Measurements from ENCODE around the gene SNAP23.
"Not testable (repeated sequence)": the region's sequence is repeated elsewhere in the genome, so short reads cannot be mapped to it uniquely, and the experiment has no call there.

SNAP23 gene

DNA sequence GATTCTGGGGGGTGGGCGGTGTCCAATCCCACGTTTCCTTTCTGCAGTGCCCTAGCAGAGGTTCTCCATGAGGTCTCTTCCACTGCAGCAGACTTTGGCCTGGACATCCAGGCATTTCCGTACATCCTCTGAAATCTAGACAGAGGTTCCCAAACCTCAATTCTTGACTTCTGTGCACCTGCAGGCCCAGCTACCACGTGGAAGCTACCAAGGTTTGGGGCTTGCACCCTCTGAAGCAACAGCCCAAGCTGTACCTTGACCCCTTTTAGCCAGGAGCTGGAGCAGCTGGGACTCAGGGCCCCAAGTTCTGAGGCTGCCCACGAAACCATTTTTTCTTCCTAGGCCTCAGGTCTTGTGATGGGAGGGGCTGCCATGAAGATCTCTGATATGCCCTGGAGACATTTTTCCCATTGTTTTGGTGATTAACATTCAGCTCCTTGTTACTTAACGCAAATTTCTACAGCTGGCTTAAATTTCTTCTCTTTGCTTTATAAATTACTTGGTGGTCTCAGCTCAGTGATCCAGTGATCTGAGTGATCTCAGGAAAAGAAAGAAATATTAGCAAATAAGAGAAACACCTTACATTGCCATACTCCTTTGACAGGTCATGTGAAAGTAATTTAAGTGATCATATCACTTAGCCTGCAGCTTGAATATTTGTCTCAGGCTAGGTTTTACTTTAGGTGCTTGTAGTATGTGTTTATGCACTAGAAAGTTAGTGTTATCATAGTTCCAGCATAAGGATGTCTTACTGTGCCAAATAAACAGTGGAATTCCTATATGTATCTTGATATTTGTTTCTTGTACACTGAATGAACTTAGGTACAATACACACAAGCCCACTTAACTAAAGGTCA, 3.0 kb downstream of the SNAP23 start:
- no peak for DNase-seq

DNA sequence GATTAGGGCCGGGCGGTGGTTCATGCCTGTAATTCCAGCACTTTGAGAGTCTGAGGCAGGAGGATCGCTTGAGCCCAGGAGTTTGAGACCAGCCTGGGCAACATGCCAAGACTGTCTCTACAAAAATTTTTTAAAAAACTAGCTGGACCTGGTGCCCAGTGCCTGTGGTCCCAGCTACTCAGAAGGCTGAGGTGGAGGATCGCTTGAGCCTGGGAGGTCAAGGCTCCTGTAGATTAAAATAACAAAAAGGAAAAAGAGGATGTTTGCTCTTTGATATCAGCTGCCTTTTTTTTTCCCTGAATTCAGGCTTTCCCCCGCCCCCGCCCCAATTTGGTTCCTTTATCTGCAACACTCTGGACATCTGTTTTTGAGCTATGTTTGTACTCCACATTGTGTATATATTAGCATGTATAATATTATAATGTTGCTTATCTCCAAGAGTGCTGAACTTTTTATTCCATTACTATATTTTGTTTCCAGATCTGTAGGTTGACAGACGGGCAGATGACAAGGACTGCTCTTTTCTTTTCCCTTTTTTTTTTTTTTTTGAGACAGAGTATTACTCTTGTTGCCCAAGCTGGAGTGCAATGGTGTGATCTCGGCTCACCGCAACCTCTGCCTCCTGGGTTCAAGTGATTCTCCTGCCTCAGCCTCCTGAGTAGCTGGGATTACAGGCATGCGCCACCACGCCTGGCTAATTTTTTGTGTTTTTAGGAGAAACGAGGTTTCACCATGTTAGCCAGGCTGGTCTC, 4.6 kb downstream of the SNAP23 start:
- DNase-seq: no peak

DNA sequence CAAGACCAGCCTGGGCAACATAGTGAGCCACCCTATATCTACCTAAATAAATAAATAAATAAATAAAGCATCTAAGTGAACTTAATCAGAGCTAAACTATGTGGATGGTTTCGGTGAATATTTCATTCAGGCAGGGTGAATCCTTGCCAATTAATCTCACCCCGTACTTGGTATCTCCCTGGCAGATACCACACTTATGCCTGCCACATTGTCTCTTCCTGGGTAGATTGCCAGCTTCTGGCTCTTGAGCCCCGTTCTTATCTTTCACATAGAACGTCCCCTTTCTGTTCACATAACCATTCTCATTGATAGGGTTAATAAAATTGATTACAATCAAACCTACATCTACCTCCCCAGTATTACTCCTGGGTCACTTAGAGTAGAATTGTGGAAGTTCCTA, 7.0 kb downstream of the SNAP23 start:
- no peak for DNase-seq

DNA sequence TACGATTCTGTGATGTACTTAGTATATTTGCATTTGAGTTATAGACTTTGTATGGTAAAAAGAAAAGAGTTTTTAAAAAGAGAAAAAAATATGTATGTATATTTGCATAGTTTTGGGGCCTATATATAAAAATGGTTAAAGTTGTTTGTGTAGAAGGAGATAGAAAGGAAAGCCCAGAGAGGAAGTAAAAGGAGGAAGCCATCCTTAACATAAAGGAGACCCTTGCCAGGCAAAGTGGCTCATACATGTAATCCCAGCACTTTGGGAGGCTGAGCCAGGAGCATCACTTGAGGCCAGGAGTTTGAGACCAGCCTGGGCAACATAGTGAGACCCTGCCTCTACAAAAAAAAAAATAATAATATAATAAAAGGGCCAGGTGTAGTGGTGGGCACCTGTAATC, 8.4 kb downstream of the SNAP23 start:
- DNase-seq: no peak

DNA sequence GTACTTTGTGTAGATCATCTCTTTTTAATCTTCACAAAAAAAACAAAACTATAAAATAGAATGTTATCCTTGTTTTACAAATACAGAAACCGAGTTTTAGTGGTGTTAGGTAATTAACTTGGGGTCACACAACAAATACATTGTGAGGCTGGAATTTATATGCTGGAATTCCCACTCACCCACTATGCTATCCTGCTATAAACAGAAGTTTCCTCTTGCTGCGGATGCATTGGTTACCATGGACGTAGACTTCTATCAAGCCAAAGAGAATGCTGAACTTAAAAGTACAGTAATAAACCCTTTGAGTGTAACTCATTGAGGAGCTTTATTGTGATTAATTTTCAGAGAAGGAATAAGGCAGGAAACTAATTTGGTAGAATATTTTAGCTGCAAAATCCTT, 9.2 kb downstream of the SNAP23 start:
- DNase-seq: no peak

DNA sequence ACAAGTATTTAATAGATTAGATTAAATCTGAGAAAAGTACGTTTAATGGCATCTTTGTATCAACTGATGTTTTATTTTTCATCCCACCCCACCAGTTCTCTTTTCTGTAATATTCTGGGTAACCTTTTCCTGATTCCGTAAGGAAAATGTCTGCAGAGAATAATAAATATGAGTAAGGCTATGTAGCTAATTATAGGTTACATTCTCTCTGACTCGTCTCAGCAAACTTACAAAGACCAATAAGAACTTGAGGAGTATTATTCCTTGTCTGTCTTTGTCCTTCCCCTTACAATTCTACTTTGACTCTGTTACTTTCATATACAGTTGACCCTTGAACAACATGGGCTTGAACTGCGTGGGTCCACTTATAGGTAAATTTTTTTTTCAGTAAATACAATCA, 12.1 kb downstream of the SNAP23 start:
- no peak for DNase-seq

DNA sequence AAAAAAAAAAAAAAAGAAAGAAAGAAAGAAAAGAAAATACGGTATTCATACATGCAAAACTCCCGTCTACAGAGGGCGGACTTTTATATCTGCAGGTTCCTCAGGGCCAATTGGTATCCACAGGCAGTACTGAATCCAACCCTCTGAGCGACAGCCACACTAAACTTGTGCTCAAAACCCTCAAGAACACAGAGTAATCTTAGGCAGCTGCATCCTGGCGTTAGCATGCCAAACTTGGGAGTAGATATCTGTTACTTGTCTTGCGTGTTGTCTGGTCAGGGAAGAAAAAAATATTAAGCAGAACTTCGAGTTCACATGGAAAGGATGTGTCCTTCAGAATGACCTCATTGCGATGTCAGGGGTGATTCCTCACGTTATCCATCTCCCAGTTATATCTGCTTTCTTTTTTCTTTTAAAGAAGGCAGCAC, 12.8 kb downstream of the SNAP23 start:
- no peak for DNase-seq

DNA sequence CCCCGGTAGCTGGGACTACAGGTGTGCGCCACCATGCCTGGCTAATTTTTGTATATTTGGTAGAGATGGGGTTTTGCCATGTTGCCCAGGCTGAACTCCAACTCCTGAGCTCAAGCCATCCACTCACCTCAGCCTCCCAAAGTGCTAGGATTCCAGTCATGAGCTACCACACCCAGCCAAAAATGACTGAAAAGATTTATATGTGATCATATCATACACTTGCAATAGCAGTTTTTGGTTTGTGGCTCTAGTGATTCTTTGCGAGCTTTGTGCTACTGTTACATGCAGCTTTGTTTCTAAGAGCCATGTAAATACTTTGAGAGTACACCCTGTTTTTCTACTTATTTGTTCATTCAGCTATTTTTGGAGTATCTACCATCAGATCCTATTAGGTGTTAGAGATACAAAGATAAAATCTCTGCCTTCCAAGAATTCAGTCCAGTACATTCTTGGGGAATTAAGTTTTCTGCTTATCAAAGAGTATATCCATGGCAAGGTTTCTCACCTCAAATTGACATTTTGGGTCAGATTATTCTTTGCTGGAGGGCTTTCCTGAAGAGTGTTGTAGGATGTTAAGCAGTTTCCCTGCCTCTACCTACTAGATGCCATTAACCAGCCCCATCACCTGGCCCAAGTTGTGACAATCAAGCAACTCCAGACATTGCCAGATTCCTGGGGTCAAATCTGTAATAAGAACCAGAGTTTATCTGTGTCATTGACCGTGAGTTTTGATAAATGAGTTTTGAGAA, 15.0 kb downstream of the SNAP23 start:
- DNase-seq: no peak

DNA sequence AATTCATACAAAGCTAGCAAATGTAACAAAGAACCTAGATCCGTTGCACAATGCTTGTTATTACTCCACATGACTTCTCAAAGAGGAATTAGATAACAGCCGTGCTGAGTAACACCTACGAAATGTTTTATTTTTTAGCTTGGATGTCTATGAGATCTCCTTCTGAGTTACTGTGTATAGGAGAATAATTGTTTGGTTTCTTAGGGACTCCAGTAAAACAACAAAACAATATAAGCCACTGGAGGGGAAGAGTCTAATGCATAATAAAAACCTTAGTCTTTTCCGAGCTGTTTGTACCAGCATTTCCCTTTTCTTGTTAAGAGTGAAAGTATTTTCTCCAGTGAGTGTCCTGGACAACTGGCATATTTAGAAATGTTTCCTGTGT, 15.6 kb downstream of the SNAP23 start:
- DNase-seq: no peak

DNA sequence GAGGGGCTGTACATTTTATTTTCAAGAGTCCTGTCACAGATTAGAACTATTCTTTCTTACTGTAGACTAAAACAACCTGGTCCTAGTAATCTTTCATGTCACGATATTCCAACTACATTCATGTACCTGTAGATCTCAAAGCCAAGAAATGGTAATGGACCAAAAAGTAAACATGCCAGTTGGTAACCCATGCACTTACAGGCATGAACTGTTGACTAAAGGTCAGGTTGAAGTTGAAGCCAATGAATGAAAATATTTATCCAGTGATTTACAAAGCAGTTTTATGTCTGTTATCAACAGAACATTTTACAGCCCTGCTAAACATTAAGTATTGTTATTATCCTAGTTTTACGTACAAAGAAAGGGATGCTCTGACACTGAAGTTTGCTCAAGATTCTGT, 27.9 kb downstream of the SNAP23 start:
- DNase-seq: no peak

DNA sequence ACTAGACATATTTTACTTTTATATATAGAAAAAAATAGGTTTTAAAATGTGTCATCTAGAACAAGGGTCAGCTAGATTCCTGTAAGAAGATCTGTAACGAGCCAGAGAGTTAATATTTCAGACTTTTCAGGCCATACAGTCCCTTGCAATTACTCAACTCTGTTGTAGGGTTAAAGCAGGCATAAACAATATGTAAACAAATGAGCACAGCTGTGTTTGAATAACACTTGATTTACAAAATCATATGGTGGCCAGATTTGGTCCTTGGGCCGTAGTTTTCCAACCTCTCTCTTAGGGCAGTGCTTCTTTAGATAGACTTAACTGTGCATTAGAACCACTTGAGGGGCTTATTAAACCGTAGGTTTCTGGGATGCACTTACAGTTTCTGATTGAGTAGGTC, 33.5 kb downstream of the SNAP23 start:
- no peak for DNase-seq

DNA sequence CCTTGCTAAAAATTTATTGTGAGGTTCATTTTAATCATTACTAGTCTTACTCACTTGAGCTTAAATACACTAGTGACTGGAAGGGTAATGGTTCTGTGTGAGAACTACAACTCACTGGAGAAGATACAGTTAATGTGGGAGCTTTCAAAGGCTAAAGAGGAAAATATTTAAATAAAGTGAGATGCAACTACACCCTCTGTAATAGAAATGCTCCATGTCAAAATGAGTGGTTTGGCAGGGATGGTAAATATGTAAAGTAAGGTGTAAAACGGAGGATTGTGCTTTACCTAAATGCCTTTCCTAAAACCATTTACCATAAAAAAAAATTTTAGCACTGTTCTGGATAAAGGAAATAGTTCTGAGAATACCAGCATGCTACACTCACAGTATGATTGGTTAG, 37.8 kb downstream of the SNAP23 start:
- DNase-seq: no peak

DNA sequence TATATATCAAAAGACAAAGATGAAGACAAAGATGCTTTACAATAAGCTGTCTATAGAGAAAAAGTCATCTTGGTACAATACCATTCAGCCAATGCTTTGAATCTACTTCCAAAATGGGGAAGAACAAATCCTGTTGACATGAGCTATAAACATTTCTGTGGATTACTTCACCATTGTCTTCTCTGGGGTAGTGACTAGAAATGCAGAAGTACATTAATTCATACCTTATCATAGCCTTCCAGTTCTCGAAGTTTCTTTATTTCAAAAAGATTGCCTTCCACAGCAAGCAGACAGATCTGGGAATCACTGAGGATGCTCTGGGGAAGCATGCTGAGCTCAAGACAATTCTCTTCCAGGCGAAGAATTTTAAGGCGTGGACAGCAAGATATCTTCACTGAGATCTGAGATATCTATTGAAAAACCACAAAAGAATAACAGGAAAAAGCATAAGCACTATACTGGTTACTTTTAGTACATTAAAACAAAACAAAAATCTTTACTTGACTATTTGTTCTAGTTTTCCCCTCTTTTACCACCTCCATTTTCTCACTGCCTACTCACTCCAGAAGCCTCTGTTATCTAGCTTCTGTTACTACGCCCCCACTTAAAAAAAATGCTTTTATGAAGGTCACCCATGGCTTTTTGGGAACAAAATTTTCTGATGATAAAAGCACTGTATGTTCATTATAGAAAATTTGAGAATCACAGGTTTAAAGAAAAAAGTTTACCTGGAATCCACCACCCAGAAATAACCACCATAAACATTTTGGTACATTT, 49.6 kb downstream of the SNAP23 start:
- no peak for DNase-seq

DNA sequence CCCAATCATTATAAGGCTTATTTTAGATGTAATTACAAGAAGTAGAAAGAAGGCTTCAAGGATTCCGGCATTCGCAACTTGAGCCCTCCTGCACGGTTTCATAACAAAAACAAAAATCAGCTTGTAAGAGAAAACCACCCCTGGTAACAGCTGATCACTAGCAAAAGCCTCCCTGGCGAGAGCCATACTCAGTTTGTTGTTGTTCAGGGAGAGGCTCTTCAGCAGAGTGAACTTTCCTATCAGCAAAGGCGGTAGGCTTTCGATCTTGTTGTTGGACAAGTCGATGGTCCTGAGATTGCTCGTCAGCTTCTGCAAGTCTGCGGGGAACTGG, 52.4 kb downstream of the SNAP23 start:
- peak in 1 of 2 experiments; percentile 61 for DNase-seq

DNA sequence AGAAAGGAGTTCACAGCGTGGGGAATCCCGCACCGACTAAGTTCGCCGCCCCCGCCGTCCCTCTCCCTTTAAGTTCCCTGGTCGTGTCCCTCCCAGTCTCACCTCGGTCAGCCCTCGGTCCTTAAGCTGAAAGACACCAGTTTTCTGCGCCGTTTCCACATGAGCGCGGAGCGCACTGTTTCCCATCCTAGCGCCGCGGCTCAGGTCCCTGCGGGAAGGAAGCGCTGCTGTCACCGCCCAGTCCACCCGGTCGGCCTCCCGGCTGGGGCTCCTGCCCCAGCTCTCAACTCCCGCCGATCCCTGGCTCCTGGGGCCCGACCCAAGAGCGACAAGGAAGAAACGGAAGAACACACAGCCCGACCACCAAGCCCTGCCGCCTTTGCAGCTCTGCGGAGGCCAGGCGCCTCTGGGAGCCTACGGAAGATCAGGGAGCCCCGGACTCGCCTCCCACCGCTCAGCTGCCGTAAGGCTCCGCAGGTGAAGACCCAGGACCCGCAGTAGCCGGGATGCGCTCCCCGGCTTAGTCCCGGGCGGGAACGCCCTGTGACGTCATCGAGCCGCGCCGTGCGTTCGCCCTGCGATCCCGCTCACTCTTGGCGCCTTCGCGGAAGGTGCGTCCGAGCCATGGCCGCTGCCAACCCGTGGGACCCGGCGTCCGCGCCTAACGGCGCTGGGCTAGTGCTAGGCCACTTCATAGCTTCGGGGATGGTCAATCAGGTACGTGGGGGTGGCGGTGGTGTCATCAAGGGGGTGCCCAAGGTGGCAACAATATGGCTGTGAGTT, 53.0 kb downstream of the SNAP23 start, which contains the start of the genes HAUS2 and LRRC57:
TSS of gene HAUS2 (plus strand) at position 590 of the 783 bp plus-strand sequence. CDS start at position 625, 35 bp downstream.
TSS of gene LRRC57 (minus strand) at position 545 of the 783 bp plus-strand sequence. CDS start at position 186, 359 bp downstream.
- peak; percentile 82 to 96 for DNase-seq

DNA sequence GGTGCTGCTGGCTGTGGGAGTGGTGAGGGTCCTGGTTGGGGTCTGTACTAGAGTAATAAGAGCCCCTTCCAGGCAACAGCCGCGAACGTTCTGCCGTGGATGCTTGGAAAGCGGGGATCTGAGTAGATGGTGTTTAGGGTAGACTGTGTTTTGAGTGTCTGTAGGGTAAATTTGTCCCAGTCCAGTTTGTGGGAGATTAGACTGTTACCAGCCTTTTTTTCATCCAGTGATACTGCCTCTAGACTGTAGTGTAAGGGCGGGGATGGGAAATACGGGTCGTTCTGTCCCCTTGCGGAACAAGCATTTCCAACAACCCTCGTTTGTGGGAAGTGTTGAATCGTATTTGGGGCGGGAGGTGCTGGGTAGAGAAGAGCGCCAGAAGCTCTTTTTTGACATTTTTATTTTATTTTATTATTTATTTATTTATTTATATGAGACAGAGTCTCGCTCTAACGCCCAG, 53.6 kb downstream of the SNAP23 start:
- peak; percentile 69 to 74 for DNase-seq

DNA sequence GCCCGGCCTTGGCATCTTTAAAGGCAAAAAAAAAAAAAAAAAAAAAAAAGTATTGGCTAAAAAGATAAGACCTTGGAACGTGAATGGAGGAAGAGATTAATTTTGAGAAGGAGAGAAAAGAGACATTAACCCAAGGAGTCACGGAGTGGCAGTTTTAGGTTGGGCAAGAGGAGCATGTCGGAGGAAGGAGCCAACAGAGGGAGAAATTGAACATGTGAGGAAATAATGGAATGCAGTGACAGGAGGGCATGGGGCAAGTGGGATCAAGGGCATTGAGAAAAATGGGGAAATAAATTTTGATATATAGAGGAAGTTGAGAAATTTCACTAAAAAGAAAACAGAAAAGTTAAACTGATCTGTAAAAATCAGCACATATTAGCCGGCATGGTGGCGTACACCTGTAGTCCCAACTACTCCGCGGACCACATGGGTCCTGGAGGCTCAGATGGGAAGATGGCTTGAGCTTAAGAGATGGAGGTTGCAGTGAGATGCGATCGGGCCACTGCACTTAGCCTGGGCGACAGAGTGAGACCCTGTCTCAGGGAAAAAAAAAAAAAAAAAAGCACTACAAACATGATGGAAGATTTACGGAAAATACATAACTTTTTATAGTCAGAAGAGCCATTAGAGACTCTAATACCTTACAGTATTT, 54.4 kb downstream of the SNAP23 start:
- no peak for DNase-seq

DNA sequence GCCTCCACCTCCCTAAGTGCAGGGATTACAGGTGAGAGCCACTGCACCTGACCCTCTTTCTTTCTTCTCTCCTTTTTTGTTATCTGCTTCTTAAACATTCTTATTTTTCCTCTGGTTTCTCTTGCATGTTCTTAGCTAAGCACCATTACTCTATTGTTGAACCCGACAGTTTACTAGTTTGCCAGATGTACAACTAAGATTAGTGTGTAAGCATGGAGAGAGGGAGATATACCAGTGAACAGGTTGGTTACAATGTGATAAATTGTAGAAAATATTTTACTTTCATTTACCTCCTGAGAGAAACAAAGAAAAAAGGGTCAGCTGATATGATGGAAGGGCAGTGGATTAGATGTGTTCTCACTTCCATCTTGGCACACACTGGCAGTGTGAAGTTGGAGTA, 58.1 kb downstream of the SNAP23 start:
- DNase-seq: no peak

DNA sequence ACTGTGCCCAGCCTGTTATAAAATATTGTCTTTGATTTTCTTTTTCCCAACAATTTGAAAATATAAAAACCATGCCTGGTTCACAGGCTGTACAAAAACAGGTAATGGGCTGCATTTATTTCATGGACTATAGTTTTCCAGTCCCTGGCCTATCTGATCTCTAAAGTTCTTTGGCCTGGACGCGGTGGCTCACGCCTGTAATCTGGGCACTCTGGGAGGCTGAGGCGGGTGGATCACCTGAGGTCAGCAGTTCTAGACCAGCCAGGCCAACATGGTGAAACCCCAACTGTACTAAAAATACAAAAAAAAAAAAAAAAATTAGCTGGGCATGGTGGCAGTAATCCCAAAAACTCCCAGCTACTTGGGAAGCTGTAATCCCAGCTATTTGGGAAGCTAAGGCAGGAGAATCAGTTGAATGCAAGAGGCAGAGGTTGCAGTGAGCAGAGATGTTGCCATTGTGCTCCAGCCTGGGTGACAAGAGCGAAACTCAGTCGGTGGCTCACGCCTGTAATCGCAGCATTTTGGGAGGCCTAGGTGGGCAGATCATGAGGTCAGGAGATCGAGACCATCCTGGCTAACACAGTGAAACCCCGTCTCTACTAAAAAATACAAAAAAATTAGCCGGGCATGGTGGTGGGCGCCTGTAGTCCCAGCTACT, 61.2 kb downstream of the SNAP23 start:
- DNase-seq: not testable (repeated sequence)

DNA sequence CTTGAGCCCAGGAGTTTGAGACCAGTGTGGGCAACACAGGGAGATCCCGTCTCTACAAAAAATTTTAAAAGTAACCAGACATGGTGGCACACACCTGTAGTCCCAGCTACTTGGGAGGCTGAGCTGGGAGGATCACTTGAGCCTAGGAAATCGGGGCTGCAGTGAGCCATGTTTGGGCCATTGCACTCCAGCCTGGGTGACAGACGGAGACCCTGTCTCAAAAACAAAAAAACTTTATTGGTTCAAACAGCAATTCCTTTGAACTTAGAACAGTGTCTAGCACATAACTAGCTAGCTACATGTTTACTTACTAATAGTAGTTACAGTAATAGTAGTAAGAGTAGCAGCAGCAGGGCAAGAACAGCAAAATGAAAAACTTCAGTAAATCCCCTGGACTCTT, 63.3 kb downstream of the SNAP23 start:
- DNase-seq: no peak

Data from NCI-H526 (cell line).